ENCODE data around the gene SBF2.

DNA sequence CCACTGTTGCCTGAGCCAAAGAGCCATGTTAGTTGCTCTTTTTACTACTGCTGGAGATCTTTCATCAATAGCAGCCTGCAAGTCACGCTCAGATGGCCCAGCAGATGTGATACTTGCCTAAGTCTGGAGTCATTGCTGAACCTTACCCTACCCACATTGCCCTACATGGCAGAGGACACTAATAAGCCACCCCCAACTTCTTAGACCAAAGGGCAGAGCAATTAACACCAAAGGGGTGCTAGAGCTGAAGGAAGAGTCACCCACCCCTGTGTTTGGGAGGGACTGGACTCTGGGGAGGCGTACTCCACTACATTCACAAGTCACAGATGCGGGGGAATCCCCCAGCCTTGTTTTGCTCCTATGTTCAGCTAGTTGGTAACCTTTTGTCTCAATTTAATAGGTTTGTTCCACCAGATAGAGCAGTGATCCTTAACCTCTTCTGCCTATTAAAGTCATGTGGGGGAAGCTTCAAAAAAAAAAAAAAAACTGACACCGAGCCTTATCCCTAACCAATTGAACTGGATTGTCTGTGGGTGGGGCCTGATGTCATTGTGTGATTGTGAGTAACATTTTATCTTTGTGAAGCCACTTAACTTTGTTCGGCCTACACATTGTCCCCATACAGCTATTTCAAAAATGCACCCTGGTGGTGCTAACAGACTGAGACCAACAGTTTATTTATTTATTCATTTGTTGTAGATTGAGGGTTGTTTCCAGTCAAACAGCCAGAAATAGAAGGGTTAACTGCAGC, 23.9 kb upstream of the SBF2 start:
- TF ChIP-seq FOXA1 (IDR thresholded peaks at IDR 0.05) (no peak), ARNT (IDR thresholded peaks at IDR 0.05) (no peak), TARDBP (IDR thresholded peaks at IDR 0.05) (no peak), SP1 (IDR thresholded peaks at IDR 0.05) (no peak), ZNF384 (IDR thresholded peaks at IDR 0.05) (no peak), BHLHE40 (IDR thresholded peaks at IDR 0.05; ENCODE audit: borderline replicate concordance) (no peak), FOXM1 (IDR thresholded peaks at IDR 0.05; ENCODE audit: borderline replicate concordance) (no peak), LEF1 (IDR thresholded peaks at IDR 0.05; ENCODE audit: borderline replicate concordance) (no peak), ELF4 (IDR thresholded peaks at IDR 0.05) (no peak), FOXK2 (IDR thresholded peaks at IDR 0.05) (no peak), NFRKB (IDR thresholded peaks at IDR 0.05) (no peak), SUZ12 (IDR thresholded peaks at IDR 0.05) (no peak), CTBP1 (IDR thresholded peaks at IDR 0.05; ENCODE audit: borderline replicate concordance) (no peak)
- TF ChIP-seq, protein P1, sequence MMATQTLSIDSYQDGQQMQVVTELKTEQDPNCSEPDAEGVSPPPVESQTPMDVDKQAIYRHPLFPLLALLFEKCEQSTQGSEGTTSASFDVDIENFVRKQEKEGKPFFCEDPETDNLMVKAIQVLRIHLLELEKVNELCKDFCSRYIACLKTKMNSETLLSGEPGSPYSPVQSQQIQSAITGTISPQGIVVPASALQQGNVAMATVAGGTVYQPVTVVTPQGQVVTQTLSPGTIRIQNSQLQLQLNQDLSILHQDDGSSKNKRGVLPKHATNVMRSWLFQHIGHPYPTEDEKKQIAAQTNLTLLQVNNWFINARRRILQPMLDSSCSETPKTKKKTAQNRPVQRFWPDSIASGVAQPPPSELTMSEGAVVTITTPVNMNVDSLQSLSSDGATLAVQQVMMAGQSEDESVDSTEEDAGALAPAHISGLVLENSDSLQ (IDR thresholded peaks at IDR 0.05) = no peak

Data from HEK293T (cell line).